Heart right ventricle (tissue), 16 donors: ENCODE data around the gene SET. TPM values are rescaled to one million over a fixed set of nuclear protein-coding genes. Genes with fewer than 3 reads are reported as not detected.
"Not testable (repeated sequence)": the region's sequence is repeated elsewhere in the genome, so short reads cannot be mapped to it uniquely, and the experiment has no call there.

Experiments used
- ATAC-seq, 8 donors: fragments of 200-7000 bp; cut with Tn5 transposase; one replicate each; pipeline ENCODE4 v1.9.1; 2020; ENCODE audit warnings: mild to moderate bottlenecking in 8 of 8, moderate library complexity in 8 of 8, moderate number of reproducible peaks in 1 of 8
- DNase-seq, 2 donors: peaks; one replicate each; pipeline ENCODE4 v3.0.0-alpha.2; 2020
- H3K27ac ChIP-seq, 10 donors: fragments of 200-600 bp; sonication (generic) in 2 of 10; one replicate each; pipeline versions ENCODE4 v1.5.0 to v1.8.0; 2020 to 2022; ENCODE audit warnings: mild to moderate bottlenecking in 3 of 10
- H3K27me3 ChIP-seq, 7 donors: fragments of 200-600 bp; one replicate each; pipeline ENCODE4 v1.8.0; 2021 to 2022; ENCODE audit warnings: mild to moderate bottlenecking in 2 of 7
- H3K36me3 ChIP-seq, 9 donors: fragments of 200-600 bp; sonication (generic) in 1 of 9; one replicate each; pipeline versions ENCODE4 v1.5.0 to v1.8.0; 2020 to 2022; ENCODE audit warnings: mild to moderate bottlenecking in 2 of 9
- H3K4me1 ChIP-seq, 9 donors: fragments of 200-600 bp; sonication (generic) in 1 of 9; one replicate each; pipeline versions ENCODE4 v1.5.0 to v1.8.0; 2020 to 2022; ENCODE audit warnings: mild to moderate bottlenecking in 4 of 9
- H3K4me3 ChIP-seq, 10 donors: fragments of 200-600 bp; sonication (generic) in 2 of 10; one replicate each; pipeline versions ENCODE4 v1.5.0 to v1.8.0; 2020 to 2022; ENCODE audit warnings: mild to moderate bottlenecking in 7 of 10, moderate library complexity in 2 of 10
- H3K9me3 ChIP-seq, 11 donors: fragments of 200-600 bp in 10 of 11; sonication (generic) in 2 of 11; one replicate each; pipeline versions ENCODE4 v1.5.0 to v1.8.0; 2013 to 2022; ENCODE audit warnings: mild to moderate bottlenecking in 2 of 11, control low read depth in 1 of 11, moderate library complexity in 1 of 11
- WGBS, 2 donors: extraction: QIAGEN DNeasy Blood & Tissue Kit; methylation state at CpG; one replicate each; pipeline ENCODE4 v1.1.7; 2013; ENCODE audit warnings: inconsistent platforms in 1 of 2; 5-methylcytosine and 5-hydroxymethylcytosine counted together
- intact Hi-C, 10 donors: fragments of 100-400 bp; cut with DNase I; formaldehyde crosslinking; loops; one replicate each; pipeline versions ENCODE4 v1.11.1 to v1.14.2; 2022
- polyA plus RNA-seq, 2 donors: library from polyadenylated mRNA; stranded (reverse); fragments of 200-250 nt; gene quantifications; one replicate each; pipeline ENCODE4 v1.2.3, GENCODE V29; 2013
- total RNA-seq, 10 donors: library from RNA; stranded (reverse); fragmentation: NEBNext Ultra II Directional in 3 of 10; extraction: Animal tissue kit (Norgen Biotek cat#: 25700) in 3 of 10; gene quantifications; one replicate each; pipeline versions ENCODE4 v1.2.1 to v1.2.4, GENCODE V29; 2021 to 2023
- TF ChIP-seq, protein P1 (sequence below), 9 donors: fragments of 200-600 bp; sonication (generic) in 2 of 9; IDR thresholded peaks; one replicate each; pipeline versions ENCODE4 v1.5.0 to v1.8.0; 2021 to 2022; ENCODE audit warnings: antibody characterized with exemption in 9 of 9, mild to moderate bottlenecking in 5 of 9, moderate library complexity in 1 of 9
- donor health status: Arrhythmogenic right ventricular cardiomyopathy.
- donor health status: ischemic (EF 13 %, LVEDD 7.1; RV severe dilation, severe dysfunction).
- donor health status: healthy with polysubstance abuse.
- donor health status: DM: no; HTN: yes; CAD: no.
- donor health status: DM: no; HTN: no; CAD: no.
- donor health status: ischemic (EF 25% LVEDD 6.9; RV normal size, moderate dysfunction).
- donor health status: ischemic (EF 25% LVEDD 5.7; RV mildly dilated, moderate dysfunction).
- donor health status: healthy.
- donor health status: DM: yes; HTN: yes; CAD: no.
- donor health status: Ischemic cardiomyopathy.
- donor health status: ischemic (EF 35%, LVEDD 5.7; RV mildly dilated, moderate dysfunction).
- donor health status: nonischemic (EF 11% LVEDD 7.7; RV severe dilation, severe dysfunction).
- donor health status: DM: yes; HTN: yes; CAD: no.
- donor health status: PGD.
- donor health status: ischemic (EF 29% LVEDD 5.4; RV normal size, mild dysfunction).
- donor health status: nonischemic (EF 23%, LVEDD 6.1; RV moderate dilation, normal function).

The SET gene
- total and polyA plus RNA-seq, 12 donors, result 87.0 to 228 (median 196) TPM

DNA sequence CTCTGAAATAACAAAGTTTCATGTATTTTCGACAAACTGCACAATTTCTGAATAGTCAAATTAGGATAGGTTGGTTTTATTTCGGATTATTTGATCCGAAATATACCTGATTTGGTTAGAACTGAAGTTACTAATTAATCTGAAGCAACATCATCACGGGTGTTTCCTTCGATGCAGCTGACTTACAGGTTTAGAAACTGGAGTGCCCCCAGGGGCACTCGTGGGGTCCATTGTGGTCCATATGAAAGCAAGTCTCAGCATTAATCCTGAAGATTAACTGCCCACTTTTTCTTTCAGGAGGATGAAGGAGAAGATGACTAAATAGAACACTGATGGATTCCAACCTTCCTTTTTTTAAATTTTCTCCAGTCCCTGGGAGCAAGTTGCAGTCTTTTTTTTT, 5.3 kb downstream of the SET start:
- Histone ChIP-seq H3K36me3 (peaks cover 0 to 66% (median 37%) of the 10 kb centered on the region in 9 donors), H3K4me1 (peaks cover 2 to 24% (median 14%) of the 10 kb centered on the region in 9 donors), H3K4me3 (no peak overlapping the region), H3K9me3 (no peaks in the 10 kb centered on the region), H3K27ac (no peak overlapping the region), H3K27me3 (no peaks in the 10 kb centered on the region)
- TF ChIP-seq, protein P1, sequence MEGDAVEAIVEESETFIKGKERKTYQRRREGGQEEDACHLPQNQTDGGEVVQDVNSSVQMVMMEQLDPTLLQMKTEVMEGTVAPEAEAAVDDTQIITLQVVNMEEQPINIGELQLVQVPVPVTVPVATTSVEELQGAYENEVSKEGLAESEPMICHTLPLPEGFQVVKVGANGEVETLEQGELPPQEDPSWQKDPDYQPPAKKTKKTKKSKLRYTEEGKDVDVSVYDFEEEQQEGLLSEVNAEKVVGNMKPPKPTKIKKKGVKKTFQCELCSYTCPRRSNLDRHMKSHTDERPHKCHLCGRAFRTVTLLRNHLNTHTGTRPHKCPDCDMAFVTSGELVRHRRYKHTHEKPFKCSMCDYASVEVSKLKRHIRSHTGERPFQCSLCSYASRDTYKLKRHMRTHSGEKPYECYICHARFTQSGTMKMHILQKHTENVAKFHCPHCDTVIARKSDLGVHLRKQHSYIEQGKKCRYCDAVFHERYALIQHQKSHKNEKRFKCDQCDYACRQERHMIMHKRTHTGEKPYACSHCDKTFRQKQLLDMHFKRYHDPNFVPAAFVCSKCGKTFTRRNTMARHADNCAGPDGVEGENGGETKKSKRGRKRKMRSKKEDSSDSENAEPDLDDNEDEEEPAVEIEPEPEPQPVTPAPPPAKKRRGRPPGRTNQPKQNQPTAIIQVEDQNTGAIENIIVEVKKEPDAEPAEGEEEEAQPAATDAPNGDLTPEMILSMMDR (IDR thresholded peaks at IDR 0.05), result no peak
- 84 to 87% methylated on average over 6 of the region's 6 CpGs for WGBS, 2 donors
- no peak for DNase-seq
- ATAC-seq, result no peak
- intact Hi-C loops, result no loop called here

DNA sequence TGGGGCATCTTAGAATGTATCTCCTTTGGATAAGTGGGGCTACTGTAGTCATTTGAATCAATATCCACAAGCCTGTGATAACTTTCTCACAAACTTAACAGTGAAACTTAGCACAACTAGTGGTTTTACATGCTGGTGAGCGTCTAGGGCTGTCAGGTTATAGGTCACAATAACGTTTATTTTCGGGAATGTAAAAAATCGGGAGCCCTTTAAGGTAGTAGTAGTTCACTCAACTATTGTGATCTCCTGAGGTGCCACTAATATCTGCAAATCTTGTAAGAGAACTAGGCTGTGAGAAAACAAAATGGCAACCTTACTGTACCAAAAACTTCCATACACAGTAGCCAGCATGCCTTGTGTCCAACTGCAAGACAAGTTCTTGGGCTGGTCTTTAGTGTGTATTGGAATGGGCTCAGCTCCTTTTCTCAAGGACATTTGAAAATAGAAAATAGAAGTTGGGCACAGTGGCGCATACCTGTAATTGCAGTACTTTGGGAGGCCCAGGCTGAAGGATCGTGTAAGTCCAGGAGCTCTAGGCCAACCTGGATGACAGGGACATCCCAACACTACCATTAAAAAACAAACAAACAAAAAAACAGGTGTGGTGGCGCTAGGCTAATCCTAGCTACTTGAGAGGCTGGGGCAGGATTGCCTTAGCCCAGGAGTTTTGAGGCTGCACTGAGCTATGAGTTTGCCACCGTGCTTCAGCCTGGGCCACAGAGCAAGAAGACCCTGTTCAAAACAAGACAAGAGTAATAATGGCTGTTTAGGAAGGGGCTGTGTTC, 8.1 kb downstream of the SET start:
- H3K27me3 ChIP-seq, result no peaks in the 10 kb centered on the region
- no peak overlapping the region for H3K4me3 ChIP-seq
- peaks cover 0 to 17% (median 10%) of the 10 kb centered on the region in 9 donors for H3K4me1 ChIP-seq
- H3K36me3 ChIP-seq, result peaks cover 0 to 56% (median 28%) of the 10 kb centered on the region in 9 donors
- 77 to 78% methylated on average over 8 of the region's 8 CpGs for WGBS, 2 donors
- TF ChIP-seq, protein P1 (IDR thresholded peaks at IDR 0.05), result no peak
- ATAC-seq (peak in 1 of 8 donors; percentile 11), DNase-seq (no peak)
- intact Hi-C loops, result no loop called here
- no peak overlapping the region for H3K27ac ChIP-seq
- no peaks in the 10 kb centered on the region for H3K9me3 ChIP-seq

DNA sequence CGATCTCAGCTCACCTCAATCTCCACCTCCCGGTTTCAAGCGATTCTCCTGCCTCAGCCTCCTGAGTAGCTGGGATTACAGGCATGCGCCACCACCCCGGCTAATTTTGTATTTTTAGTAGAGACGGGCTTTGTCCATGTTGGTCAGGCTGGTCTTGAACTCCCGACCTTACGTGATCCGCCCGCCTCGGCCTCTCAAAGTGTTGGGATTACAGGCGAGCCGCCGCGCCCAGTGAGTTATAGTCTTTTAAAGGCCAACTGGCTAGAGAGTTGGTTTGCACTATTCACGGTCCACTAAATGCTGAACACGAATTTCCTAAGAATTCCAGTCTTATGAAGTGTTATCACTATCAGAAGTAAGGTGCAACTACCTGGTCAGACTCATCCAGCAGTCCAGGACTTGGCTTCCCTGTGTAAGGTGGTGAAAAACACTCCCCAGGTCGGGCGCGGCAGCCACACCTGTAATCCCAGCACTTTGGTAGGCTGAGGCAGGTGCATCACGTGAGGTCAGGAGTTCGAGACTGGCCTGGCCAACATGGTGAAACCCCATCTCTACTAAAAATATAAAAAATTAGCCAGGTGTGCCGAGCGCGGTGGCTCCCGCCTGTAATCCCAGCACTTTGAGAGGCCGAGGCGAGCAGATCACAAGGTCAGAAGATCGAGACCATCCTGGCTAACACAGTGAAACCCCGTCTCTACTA, 10.2 kb downstream of the SET start:
- H3K4me1 ChIP-seq, result peaks cover 0 to 27% (median 15%) of the 10 kb centered on the region in 9 donors
- 95 to 97% methylated on average over 29 to 30 of the region's 30 CpGs for WGBS, 2 donors
- H3K4me3 ChIP-seq, DNase-seq, ATAC-seq, H3K27ac ChIP-seq, H3K9me3 ChIP-seq, intact Hi-C loops, H3K27me3 ChIP-seq: not testable (repeated sequence)
- H3K36me3 ChIP-seq, result peaks cover 0 to 34% (median 7%) of the 10 kb centered on the region in 9 donors

DNA sequence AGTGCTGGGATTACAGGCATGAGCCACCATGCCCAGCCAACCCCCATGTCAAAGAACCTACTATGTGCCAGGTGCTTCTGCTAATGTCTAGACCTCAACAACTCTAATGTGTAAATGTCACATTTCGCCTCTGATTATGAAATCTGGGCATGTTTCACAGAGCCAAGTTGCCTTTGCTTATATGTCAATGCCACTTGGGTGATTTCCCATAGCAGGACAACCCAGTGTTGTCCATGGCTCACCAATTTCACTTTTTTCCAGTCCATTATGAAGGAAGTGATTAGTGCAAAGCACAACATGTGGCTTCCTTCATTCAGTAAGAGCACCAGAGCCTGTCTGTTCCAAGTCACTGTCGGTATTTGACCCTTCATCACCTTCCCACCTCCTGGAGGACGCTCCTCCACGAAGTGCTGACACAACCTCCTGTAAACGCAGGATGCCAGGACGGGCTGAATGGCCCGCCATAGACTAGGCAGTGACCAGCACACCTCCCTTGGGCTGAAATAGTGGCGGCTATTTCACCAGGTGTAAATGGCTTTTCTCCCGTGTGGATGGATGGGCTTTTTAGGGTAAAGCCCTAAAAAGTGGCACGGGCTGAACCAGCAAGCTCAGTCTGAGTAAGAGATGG, 12.3 kb downstream of the SET start:
- DNase-seq (no peak), ATAC-seq (no peak)
- Histone ChIP-seq H3K4me1 (peaks cover 0 to 24% (median 15%) of the 10 kb centered on the region in 9 donors), H3K36me3 (peaks cover 0 to 13% (median 0%) of the 10 kb centered on the region in 9 donors), H3K27me3 (no peaks in the 10 kb centered on the region), H3K9me3 (no peaks in the 10 kb centered on the region), H3K27ac (peak overlapping the region in 5 of 10 donors; percentile 2 to 93 (median 88)), H3K4me3 (peak overlapping the region in 1 of 10 donors; percentile 86)
- intact Hi-C loops, result loop anchor here in 1 of 10 donors (5.0 kb wide), 1 partner anchor 71 kb away; the partner anchor contains the start of gene ZER1
- WGBS, 2 donors, result 37 to 48% methylated on average over 10 of the region's 10 CpGs
- TF ChIP-seq, protein P1 (IDR thresholded peaks at IDR 0.05), result no peak
